ES-I3 (cell line): ENCODE results near the gene SNCA.

Experiments used
- H3K36me3 ChIP-seq: 2 replicates; pipeline ENCODE4 v1.6.1; 2013; ENCODE audit warnings: mild to moderate bottlenecking, low read length, control low read depth, moderate library complexity; ENCODE audit not compliant: insufficient read depth
- H3K4me1 ChIP-seq: 2 replicates; pipeline ENCODE4 v1.6.1; 2013; ENCODE audit warnings: mild to moderate bottlenecking, control low read depth, low read length; ENCODE audit not compliant: insufficient read depth
- H3K9ac ChIP-seq: 2 replicates; pipeline ENCODE4 v1.6.1; 2013; ENCODE audit warnings: low read depth, mild to moderate bottlenecking, low read length, moderate library complexity
- H3K9me3 ChIP-seq: 2 replicates; pipeline ENCODE4 v1.6.1; 2013; ENCODE audit warnings: mild to moderate bottlenecking, low read length, moderate library complexity; ENCODE audit not compliant: control insufficient read depth, insufficient read depth

The SNCA gene

GRCh38 chr4:89836897-89837384 is at the start of gene SNCA:
Gene SNCA, minus strand, starts transcription at chr4:89837161. Its CDS starts 1,494 bp downstream, at chr4:89835667.
- Histone ChIP-seq H3K9me3 (no peaks in the 10 kb centered on the region), H3K4me1 (no peaks in the 10 kb centered on the region; the same call in 1 of the 2 replicates), H3K36me3 (no peaks in the 10 kb centered on the region), H3K9ac (peak within 1 kb of the TSS; percentile 76)

- Histone ChIP-seq H3K9ac (no peak overlapping the region), H3K4me1 (0 out of 2 replicates have a peak, but pooled peaks cover 3% of the 10 kb centered on the region), H3K9me3 (no peaks in the 10 kb centered on the region), H3K36me3 (no peaks in the 10 kb centered on the region)
Measured at GRCh38 chr4:89879215-89879614, 42.3 kb upstream of the SNCA start.

- H3K36me3 ChIP-seq = no peaks in the 10 kb centered on the region
- no peaks in the 10 kb centered on the region for H3K9me3 ChIP-seq
- H3K4me1 ChIP-seq = 0 out of 2 replicates have a peak, but pooled peaks cover 3% of the 10 kb centered on the region
- H3K9ac ChIP-seq = no peak overlapping the region
Measured at GRCh38 chr4:89878611-89879010, 41.6 kb upstream of the SNCA start.

GRCh38 chr4:89876548-89876947 is 39.6 kb upstream of the SNCA start:
- 0 out of 2 replicates have a peak, but pooled peaks cover 3% of the 10 kb centered on the region for H3K4me1 ChIP-seq
- H3K36me3 ChIP-seq = no peaks in the 10 kb centered on the region
- no peaks in the 10 kb centered on the region for H3K9me3 ChIP-seq
- H3K9ac ChIP-seq = no peak overlapping the region

DNA sequence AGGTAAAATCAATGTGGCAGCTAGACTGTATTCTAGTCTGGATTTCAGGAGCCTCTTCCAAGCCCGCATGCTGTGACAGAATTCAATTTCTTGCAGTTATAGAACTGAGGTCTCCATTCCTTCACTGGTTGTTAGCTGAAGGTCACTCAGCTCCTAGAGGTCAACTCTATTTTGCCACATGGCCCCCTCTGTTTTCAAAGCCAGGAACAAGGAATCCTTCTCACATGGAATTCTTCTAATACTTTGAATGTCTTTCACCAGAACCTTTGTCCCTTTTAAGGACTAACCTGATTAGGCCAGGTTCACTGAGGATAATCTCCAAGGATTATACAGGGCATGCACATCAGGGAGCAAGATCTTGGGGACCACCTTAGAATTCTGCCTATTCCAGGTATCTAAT is 34.2 kb upstream of the SNCA start:
- no peak overlapping the region for H3K9ac ChIP-seq
- no peaks in the 10 kb centered on the region for H3K36me3 ChIP-seq
- 0 out of 2 replicates have a peak, but pooled peaks cover 3% of the 10 kb centered on the region for H3K4me1 ChIP-seq
- H3K9me3 ChIP-seq = no peaks in the 10 kb centered on the region

DNA sequence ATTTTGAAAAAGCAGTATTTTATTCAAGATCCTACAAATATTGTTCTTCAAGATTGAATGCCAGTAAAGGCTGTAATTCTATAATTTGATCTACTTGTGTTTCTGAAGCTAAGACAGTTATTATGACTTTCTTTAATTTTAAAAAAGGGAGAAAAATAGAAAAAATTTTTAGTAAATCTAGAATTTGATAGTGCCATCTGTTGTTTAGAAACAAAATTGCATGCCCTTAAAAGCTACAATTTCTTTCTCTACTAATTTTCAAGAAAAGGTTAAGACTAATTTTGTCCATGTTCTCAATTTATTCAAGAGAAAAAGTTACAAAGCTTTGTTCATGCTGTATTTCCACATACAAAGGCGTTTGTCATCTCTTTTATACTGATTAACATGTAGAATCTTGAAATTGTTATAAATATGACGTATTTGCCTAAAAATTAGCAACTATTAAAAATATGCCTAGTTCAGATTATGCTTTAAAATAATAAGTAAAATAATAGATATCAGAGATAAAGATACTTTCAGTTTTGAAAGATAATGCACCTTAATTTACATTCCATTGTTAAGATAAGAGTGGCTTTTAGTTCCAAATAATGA is 32.1 kb upstream of the SNCA start:
- Histone ChIP-seq H3K9me3 (no peaks in the 10 kb centered on the region), H3K9ac (no peak overlapping the region), H3K4me1 (0 out of 2 replicates have a peak, but pooled peaks cover 3% of the 10 kb centered on the region), H3K36me3 (no peaks in the 10 kb centered on the region)

- Histone ChIP-seq H3K4me1 (0 out of 2 replicates have a peak, but pooled peaks cover 3% of the 10 kb centered on the region), H3K9ac (no peak overlapping the region), H3K36me3 (no peaks in the 10 kb centered on the region), H3K9me3 (no peaks in the 10 kb centered on the region)
Measured at GRCh38 chr4:89868276-89868675, 31.3 kb upstream of the SNCA start.

GRCh38 chr4:89863533-89863932 is 26.6 kb upstream of the SNCA start:
- Histone ChIP-seq H3K4me1 (no peaks in the 10 kb centered on the region), H3K36me3 (no peaks in the 10 kb centered on the region), H3K9ac (no peak overlapping the region), H3K9me3 (no peaks in the 10 kb centered on the region)

DNA sequence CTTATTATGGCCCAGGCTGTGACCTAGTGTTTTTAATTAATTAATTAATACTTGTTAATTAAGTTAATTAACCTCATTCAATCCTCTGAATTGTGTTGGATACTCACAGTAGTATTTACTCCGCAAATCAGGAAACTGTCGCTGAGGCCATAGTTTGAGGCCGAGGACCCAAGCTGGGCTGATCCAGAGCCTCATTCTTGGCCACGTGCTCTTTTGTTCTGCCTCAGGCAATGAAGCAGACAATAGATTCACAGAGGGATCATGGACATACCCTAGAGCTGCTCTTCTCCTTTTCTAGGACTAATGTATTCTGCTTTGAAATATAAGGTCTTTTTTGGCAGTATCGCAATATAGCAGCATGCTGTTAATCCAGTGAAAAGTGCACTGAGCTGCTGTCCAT is 24.0 kb upstream of the SNCA start:
- H3K4me1 ChIP-seq = no peaks in the 10 kb centered on the region
- peaks cover 2% of the 10 kb centered on the region; the same call in 1 of the 2 replicates for H3K9me3 ChIP-seq
- H3K9ac ChIP-seq = no peak overlapping the region
- no peaks in the 10 kb centered on the region for H3K36me3 ChIP-seq

DNA sequence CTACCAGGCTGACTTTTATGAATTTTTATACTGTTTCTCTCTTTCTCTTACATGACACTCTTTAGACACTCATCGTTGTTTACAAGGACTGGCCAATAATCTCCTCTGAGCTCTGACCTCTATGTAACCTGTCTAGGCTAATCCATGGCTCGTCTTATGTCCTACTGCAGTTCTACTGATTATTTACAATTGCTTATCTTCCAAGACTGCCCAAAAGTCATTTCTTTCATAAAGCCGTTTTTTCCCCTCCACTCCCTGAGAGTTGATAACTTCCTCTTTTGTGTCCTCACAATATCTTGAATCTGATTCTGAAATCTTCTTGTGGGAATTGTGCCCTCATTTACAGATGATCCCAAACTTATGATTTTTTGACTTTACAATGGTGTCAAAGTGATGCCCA is 18.3 kb upstream of the SNCA start:
- Histone ChIP-seq H3K9me3 (peaks cover 4% of the 10 kb centered on the region; the same call in 1 of the 2 replicates), H3K36me3 (no peaks in the 10 kb centered on the region), H3K9ac (no peak overlapping the region), H3K4me1 (no peaks in the 10 kb centered on the region)

- H3K9me3 ChIP-seq = 0 out of 2 replicates have a peak, but pooled peaks cover 2% of the 10 kb centered on the region
- no peaks in the 10 kb centered on the region for H3K4me1 ChIP-seq
- no peak overlapping the region for H3K9ac ChIP-seq
- H3K36me3 ChIP-seq = no peaks in the 10 kb centered on the region
Measured at GRCh38 chr4:89847571-89848325, 10.8 kb upstream of the SNCA start.

DNA sequence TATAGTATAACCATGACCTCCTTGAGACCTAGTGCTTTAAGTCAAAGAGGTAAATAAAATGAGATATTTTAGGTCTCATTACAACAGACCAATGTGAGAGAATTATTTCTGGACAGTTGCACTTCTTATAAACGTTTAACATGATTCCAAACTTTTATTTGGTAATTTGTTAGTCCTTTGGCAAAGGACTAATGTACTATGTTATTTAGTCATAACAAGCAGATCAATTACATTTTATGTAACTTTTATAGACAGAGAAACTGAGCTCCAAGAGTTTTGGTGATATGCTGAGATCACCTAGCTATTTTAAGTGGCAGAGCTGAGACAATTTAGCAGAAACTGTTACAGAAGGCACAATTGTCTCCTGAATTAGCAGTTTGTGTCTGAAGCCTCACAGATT is 2.6 kb upstream of the SNCA start:
- Histone ChIP-seq H3K9me3 (no peaks in the 10 kb centered on the region), H3K4me1 (no peaks in the 10 kb centered on the region; the same call in 1 of the 2 replicates), H3K9ac (no peak overlapping the region), H3K36me3 (no peaks in the 10 kb centered on the region)

GRCh38 chr4:89837993-89838390 is 1.0 kb upstream of the SNCA start:
- Histone ChIP-seq H3K36me3 (no peaks in the 10 kb centered on the region), H3K9ac (peak overlapping the region; percentile 76), H3K4me1 (no peaks in the 10 kb centered on the region; the same call in 1 of the 2 replicates), H3K9me3 (no peaks in the 10 kb centered on the region)

DNA sequence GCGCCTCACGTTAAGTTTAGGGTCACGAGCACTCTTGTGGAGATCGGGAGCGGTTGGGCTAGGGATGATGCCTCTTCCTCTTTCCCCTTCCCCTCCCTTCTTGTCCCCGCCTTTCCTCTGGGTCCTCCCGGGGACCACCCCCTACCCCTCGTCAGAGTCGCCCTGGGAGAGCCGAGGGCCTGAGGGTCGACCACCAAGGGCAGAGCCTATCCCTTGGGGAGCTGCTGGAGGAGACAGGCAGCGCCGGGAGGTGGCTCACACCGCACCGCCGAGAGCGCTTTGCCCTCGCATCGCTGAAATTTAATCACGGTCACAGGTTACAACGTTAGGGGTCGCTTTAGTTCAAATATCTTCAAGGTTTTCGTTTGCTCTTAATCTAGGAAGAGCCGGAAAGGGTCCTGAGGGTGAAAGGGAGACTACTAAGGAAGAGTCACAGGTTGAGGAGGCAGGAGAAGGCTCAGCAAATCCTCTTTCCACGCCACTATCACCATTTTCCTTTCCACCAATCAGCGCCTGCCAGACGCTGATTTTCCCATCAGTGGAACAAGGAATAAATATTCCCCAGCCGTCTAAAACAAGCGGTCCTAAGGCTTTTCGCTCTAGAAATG is 528 bp upstream of the SNCA start:
- Histone ChIP-seq H3K9me3 (no peaks in the 10 kb centered on the region), H3K9ac (peak overlapping the region; percentile 76), H3K36me3 (no peaks in the 10 kb centered on the region), H3K4me1 (no peaks in the 10 kb centered on the region; the same call in 1 of the 2 replicates)
